GM18861 (cell line): ENCODE results near the gene MICAL2.

Experiments used
- ATAC-seq: cut with Tn5 transposase; IDR thresholded peaks from one replicate; pipeline ENCODE4 v1.9.1; 2021; ENCODE audit not compliant: unreplicated experiment

MICAL2 gene

DNA sequence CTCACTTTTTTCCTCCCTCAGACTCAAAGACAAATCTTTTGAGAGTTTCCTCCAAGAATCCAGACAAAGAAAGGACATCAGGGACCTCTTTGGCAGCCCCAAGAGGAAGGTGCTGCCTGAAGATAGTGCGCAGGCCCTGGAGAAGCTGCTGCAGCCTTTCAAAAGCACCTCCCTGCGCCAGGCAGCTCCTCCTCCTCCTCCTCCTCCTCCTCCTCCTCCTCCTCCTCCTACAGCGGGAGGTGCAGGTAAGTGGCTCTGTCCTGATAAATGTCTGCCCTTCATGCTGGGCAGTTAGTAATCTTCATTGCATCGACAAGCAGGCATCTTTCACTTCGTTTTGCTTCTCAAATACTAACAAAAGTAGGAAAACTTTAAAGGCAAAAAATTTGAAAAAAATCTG is 184.2 kb downstream of the MICAL2 start:
- ATAC-seq: no peak

GRCh38 chr11:12295943-12296342 is 185.6 kb downstream of the MICAL2 start:
- no peak for ATAC-seq

DNA sequence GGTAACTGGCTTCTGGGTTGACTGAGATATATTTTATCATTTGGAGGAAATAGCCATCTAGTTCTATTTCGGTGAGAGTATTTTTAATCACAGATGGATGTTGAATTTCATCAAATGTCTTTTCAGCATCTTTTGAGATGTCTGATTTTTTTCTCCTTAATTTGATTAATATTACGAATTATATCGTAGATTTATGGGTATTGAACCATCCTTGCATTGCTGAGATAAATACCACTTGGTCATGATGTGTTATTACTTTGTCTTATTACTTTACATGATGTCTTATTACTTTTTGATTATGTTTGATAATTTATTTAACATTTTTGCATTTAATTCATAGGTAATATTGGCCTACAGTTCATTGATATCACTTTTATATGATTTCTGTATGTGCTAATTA is 188.2 kb downstream of the MICAL2 start:
- ATAC-seq: no peak

- no peak for ATAC-seq
Measured at GRCh38 chr11:12301379-12301778, 191.0 kb downstream of the MICAL2 start.

DNA sequence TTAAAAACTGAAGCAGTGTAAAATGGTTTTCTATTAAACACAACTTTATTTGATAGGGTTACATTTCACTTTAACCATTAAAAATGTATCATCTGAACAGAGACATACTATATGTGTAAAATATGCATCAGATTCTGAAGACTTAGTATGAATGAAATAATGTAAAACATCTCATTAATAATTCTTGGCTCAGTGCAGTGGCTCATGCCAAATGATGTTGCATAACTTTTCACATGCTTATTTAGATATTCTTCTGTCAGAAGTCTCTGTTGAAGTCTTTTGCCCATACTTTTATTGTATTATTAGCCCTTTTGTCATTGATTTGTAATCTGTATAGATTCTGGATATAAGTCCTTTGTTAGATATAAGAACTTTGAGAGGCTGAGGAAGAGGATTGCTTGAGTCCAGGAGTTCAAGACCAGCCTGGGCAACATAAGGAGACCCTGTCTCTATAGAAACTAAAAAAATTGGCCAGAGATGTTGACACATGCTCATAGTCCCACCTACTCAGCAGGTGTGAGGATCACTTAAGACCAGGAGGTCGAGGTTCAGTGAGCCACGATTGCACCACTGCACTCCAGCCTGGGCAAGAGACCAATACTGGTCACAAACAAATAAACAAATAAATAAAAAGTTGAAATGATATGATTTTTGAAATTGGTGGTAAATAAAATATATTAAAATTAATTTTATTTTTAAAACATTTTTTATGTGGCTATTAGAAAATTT is 193.2 kb downstream of the MICAL2 start:
- no peak for ATAC-seq

DNA sequence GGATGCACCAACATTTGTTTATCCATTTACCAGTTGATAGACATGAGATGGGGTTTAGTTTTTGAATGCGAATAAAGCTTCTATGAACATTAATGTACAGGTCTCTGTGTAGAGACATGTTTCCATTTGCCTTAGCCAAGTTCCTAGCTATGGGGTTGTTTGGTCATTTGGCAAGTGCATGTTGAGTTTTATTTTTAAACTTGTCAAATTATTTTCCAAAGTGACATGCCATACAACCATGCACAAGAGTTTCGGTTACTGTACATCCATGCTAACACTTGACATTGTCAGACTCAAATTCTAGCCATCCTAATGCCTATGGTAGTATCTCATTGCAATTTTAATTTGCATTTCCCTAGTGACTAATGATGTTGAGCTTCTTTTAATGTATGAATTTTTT is 196.4 kb downstream of the MICAL2 start:
- ATAC-seq: no peak

DNA sequence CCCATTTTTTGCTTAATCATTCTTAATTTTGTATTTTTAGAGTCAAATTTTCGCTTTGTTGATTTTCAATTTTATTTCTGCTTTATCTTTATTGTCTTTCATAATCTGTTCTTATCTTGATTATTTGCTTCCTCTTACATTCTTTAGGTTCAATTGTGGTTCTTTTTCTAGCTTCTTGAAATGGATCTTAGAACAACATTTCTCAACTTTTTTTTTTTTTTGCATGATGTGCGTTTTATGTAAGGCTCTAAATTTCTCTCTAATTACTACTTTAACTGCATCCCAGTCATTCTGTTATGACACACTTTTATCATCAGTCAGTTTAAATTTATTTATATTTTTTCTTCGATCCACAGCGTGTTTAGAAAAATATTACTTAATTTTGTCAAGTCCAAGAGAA is 201.7 kb downstream of the MICAL2 start:
- ATAC-seq: no peak
